ENCODE data around the gene ADAMTS9.

Gene ADAMTS9

GRCh38 chr3:64552966-64553365, 134.8 kb downstream of the ADAMTS9 start:
- Histone ChIP-seq H3K27me3 (no peaks in the 10 kb centered on the region), H3K4me1 (ENCODE audit: control insufficient read depth in 1 of 2, insufficient read depth in 1 of 2, low read depth in 1 of 2, low read length in 1 of 2) (no peaks in the 10 kb centered on the region), H3K36me3 (no peaks in the 10 kb centered on the region), H3K4me3 (ENCODE audit: low read depth in 1 of 2, low read length in 1 of 2) (no peak overlapping the region), H3K9me3 (no peaks in the 10 kb centered on the region), H3K27ac (no peak overlapping the region)
- no peak for TF ChIP-seq CTCF (IDR thresholded peaks at IDR 0.05)

GRCh38 chr3:64552160-64552559, 135.6 kb downstream of the ADAMTS9 start:
- no peak for TF ChIP-seq CTCF (IDR thresholded peaks at IDR 0.05)
- no peaks in the 10 kb centered on the region for H3K9me3 ChIP-seq
- no peak overlapping the region for H3K4me3 ChIP-seq (ENCODE audit: low read depth in 1 of 2, low read length in 1 of 2)
- no peaks in the 10 kb centered on the region for H3K36me3 ChIP-seq
- H3K4me1 ChIP-seq (ENCODE audit: control insufficient read depth in 1 of 2, insufficient read depth in 1 of 2, low read depth in 1 of 2, low read length in 1 of 2) = no peaks in the 10 kb centered on the region
- H3K27me3 ChIP-seq = no peaks in the 10 kb centered on the region
- no peak overlapping the region for H3K27ac ChIP-seq

- no peak for TF ChIP-seq CTCF (IDR thresholded peaks at IDR 0.05)
- H3K4me1 ChIP-seq (ENCODE audit: control insufficient read depth in 1 of 2, insufficient read depth in 1 of 2, low read depth in 1 of 2, low read length in 1 of 2) = no peaks in the 10 kb centered on the region
- no peaks in the 10 kb centered on the region for H3K27me3 ChIP-seq
- H3K36me3 ChIP-seq = no peaks in the 10 kb centered on the region
- no peak overlapping the region for H3K27ac ChIP-seq
- H3K9me3 ChIP-seq = no peaks in the 10 kb centered on the region
- H3K4me3 ChIP-seq (ENCODE audit: low read depth in 1 of 2, low read length in 1 of 2) = no peak overlapping the region
Measured at GRCh38 chr3:64551697-64552096, 136.1 kb downstream of the ADAMTS9 start.

GRCh38 chr3:64550745-64551144, 137.1 kb downstream of the ADAMTS9 start:
- H3K9me3 ChIP-seq = no peaks in the 10 kb centered on the region
- no peaks in the 10 kb centered on the region for H3K4me1 ChIP-seq (ENCODE audit: control insufficient read depth in 1 of 2, insufficient read depth in 1 of 2, low read depth in 1 of 2, low read length in 1 of 2)
- H3K27ac ChIP-seq = no peak overlapping the region
- no peak overlapping the region for H3K4me3 ChIP-seq (ENCODE audit: low read depth in 1 of 2, low read length in 1 of 2)
- H3K27me3 ChIP-seq = no peaks in the 10 kb centered on the region
- H3K36me3 ChIP-seq = no peaks in the 10 kb centered on the region
- TF ChIP-seq CTCF (IDR thresholded peaks at IDR 0.05) = no peak

- no peak for TF ChIP-seq CTCF (IDR thresholded peaks at IDR 0.05)
- no peak overlapping the region for H3K27ac ChIP-seq
- no peak overlapping the region for H3K4me3 ChIP-seq (ENCODE audit: low read depth in 1 of 2, low read length in 1 of 2)
- no peaks in the 10 kb centered on the region for H3K9me3 ChIP-seq
- no peaks in the 10 kb centered on the region for H3K27me3 ChIP-seq
- no peaks in the 10 kb centered on the region for H3K4me1 ChIP-seq (ENCODE audit: control insufficient read depth in 1 of 2, insufficient read depth in 1 of 2, low read depth in 1 of 2, low read length in 1 of 2)
- no peaks in the 10 kb centered on the region for H3K36me3 ChIP-seq
Measured at GRCh38 chr3:64549869-64550268, 137.9 kb downstream of the ADAMTS9 start.
